Urinary bladder (tissue), 4 donors: ENCODE results near the gene TBL1XR1. TPM values are rescaled to one million over a fixed set of nuclear protein-coding genes. Genes with fewer than 3 reads are reported as not detected.
"Not testable (repeated sequence)": the region's sequence is repeated elsewhere in the genome, so short reads cannot be mapped to it uniquely, and the experiment has no call there.

Source experiments
- DNase-seq: peaks from one replicate; pipeline ENCODE4 v3.0.0-alpha.2; 2015; ENCODE audit errors: extremely low spot score
- H3K27ac ChIP-seq: one replicate; pipeline ENCODE4 v1.5.1; 2013; ENCODE audit warnings: low read depth, mild to moderate bottlenecking, moderate library complexity
- H3K36me3 ChIP-seq: one replicate; pipeline ENCODE4 v1.6.1; 2013; ENCODE audit warnings: mild to moderate bottlenecking, moderate library complexity; ENCODE audit not compliant: insufficient read depth
- H3K4me1 ChIP-seq: one replicate; pipeline ENCODE4 v1.6.1; 2013; ENCODE audit warnings: mild to moderate bottlenecking, moderate library complexity; ENCODE audit not compliant: insufficient read depth
- H3K4me3 ChIP-seq: one replicate; pipeline ENCODE4 v1.5.1; 2013; ENCODE audit warnings: low read depth, low read length
- WGBS: extraction: QIAGEN DNeasy Blood & Tissue Kit; methylation state at CpG from one replicate; pipeline ENCODE4 v1.1.7; 2013; 5-methylcytosine and 5-hydroxymethylcytosine counted together
- polyA plus RNA-seq: library from polyadenylated mRNA; stranded (reverse); fragments of 200-250 nt; gene quantifications from one replicate; pipeline ENCODE4 v1.2.3, GENCODE V29; 2013
- total RNA-seq: library from RNA; depleted of rRNA; stranded (reverse); fragments of >200 nt; gene quantifications from one replicate; pipeline ENCODE4 v1.2.3, GENCODE V29; 2014
- donor health status: healthy with polysubstance abuse.
- donor health status: healthy.

TBL1XR1 gene
- total and polyA plus RNA-seq, 2 donors = 21.7 to 252 TPM

GRCh38 chr3:177220136-177220974 lies 23.1 kb upstream of the TBL1XR1 start:
- no peak for DNase-seq
- no peak overlapping the region for H3K4me3 ChIP-seq
- H3K36me3 ChIP-seq = no peaks in the 10 kb centered on the region
- no peak overlapping the region for H3K27ac ChIP-seq
- no peaks in the 10 kb centered on the region for H3K4me1 ChIP-seq
- WGBS = 80% methylated on average over 9 of the region's 9 CpGs

DNA sequence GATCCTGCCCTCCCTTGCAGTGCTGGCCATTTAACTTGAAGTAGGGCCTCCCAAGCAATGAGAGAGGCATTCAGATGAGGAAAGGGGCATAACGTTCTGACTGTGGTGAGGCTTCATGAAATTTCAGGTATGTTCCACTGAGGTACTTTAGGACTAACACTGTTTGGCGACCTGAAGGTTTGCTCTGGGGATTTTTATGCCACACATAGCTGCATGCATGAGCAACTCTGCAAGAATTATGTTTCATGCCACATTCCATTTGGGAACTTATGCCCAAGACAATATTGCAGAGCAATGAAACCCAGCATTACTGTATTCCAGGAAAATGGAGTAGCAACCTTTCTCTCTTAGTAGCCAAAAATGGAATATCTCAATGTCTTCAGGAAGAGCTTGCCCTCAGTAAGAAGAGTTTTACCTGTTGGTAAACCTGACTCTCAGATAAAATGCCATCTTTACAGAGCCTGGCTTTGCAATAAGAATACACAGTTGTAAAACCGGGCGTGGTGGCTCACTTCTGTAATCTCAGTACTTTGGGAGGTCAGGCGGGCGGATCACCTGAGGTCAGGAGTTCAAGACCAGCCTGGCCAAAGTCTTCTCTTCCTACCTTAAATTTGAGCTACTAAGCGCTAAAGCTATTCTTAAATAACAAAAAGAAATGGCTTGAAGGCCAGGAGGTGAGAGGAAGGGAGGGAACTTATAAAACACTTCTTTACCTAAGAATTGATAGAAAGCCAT lies 16.7 kb upstream of the TBL1XR1 start:
- no peak overlapping the region for H3K4me3 ChIP-seq
- H3K27ac ChIP-seq = no peak overlapping the region
- no peak for DNase-seq
- H3K4me1 ChIP-seq = no peaks in the 10 kb centered on the region
- 89% methylated on average over 7 of the region's 7 CpGs for WGBS
- H3K36me3 ChIP-seq = no peaks in the 10 kb centered on the region

DNA sequence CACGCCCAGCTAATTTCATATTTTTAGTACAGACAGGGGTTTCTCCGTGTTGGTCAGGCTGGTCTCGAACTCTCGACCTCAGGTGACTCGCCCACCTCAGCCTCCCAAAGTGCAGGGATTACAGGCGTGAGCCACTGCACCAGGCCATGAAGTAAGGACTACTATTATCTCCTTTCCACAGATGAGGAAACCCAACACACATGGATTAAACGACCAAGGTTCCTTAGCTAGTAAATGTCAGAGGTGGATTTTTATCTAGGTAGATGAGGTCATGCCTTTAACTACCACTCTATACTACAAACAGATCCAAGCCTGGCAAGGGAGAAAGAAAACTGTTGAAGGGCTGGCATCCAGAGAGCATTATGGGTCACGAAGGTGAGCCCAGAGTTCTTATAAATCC lies 15.5 kb upstream of the TBL1XR1 start:
- Histone ChIP-seq H3K36me3 (no peaks in the 10 kb centered on the region), H3K4me3 (no peak overlapping the region), H3K4me1 (no peaks in the 10 kb centered on the region), H3K27ac (no peak overlapping the region)
- no peak for DNase-seq
- 92% methylated on average over 8 of the region's 8 CpGs for WGBS

GRCh38 chr3:177212278-177212610 lies 15.0 kb upstream of the TBL1XR1 start:
- H3K4me1 ChIP-seq = no peaks in the 10 kb centered on the region
- no peak for DNase-seq

DNA sequence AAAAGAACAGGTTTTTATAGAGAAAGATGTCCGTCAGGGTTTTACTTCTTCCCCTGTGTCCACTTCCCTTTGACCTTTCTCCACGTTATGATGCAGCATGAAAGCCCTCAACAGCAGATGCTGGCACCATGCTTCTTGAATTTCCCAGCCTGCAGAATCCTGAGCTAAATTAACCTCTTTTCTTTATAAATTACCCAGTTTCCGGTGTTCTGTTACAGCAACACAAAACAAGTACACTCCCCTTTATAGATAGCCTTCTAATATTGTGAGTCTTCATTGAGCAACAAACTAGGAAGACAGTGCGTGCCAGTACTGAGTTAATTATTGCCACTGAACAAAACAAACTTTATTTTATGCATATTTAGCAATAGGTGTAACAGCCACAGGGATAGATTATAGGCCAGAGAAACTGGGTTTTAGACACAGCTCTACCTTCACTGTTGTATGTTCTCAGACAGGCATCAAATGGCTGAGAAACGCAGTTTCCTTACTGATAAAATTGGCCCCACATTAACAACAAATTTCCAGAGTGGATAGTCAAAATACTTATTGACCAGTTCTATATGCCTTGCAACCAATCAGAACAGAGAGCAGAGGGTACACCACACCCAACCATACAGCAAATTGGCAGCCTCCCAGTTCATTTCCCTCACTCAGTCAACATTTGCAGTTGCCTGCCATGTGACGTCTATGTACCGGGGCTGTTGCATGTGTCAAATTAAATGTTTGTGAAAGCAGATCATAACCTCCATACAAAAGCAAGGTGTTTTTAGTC lies 14.4 kb upstream of the TBL1XR1 start:
- Histone ChIP-seq H3K27ac (no peak overlapping the region), H3K4me1 (no peaks in the 10 kb centered on the region), H3K4me3 (no peak overlapping the region), H3K36me3 (no peaks in the 10 kb centered on the region)
- no peak for DNase-seq
- 90% methylated on average over 7 of the region's 7 CpGs for WGBS

More at GRCh38 chr3:177212278-177212610, 15.0 kb upstream of the TBL1XR1 start:
- Histone ChIP-seq H3K4me3 (no peak overlapping the region), H3K36me3 (no peaks in the 10 kb centered on the region), H3K27ac (no peak overlapping the region)

- no peak overlapping the region for H3K4me3 ChIP-seq
- WGBS = 90% methylated on average over 11 of the region's 11 CpGs
- DNase-seq = no peak
- H3K36me3 ChIP-seq = no peaks in the 10 kb centered on the region
- H3K4me1 ChIP-seq = no peaks in the 10 kb centered on the region
- H3K27ac ChIP-seq = no peak overlapping the region
Observed at GRCh38 chr3:177210744-177211502, 13.6 kb upstream of the TBL1XR1 start.

GRCh38 chr3:177209509-177209908 lies 12.2 kb upstream of the TBL1XR1 start:
- Histone ChIP-seq H3K27ac (no peak overlapping the region), H3K4me3 (no peak overlapping the region), H3K4me1 (no peaks in the 10 kb centered on the region), H3K36me3 (no peaks in the 10 kb centered on the region)
- 96% methylated on average over 5 of the region's 5 CpGs for WGBS
- DNase-seq = no peak

DNA sequence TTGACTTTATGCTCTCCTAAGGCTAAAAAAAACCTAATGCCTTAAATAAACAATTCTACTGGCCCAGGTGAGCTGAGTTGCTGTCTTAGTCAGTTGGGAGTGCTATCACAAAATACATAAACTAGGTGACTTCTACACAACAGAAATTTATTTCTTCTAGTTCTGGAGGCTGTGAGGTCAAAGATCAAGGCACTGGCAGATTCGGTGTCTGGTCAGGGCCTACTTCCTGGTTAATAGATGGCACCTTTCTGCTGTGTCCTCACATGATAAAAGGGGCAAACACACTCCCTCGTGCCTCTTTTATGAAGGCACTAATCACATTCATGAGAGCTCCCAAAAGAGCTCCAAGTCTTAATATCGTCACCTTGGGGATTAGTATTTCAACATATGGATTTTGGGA lies 11.5 kb upstream of the TBL1XR1 start:
- WGBS = 77% methylated on average over 3 of the region's 3 CpGs
- H3K4me1 ChIP-seq = no peaks in the 10 kb centered on the region
- H3K36me3 ChIP-seq = no peaks in the 10 kb centered on the region
- H3K27ac ChIP-seq = no peak overlapping the region
- no peak overlapping the region for H3K4me3 ChIP-seq
- DNase-seq = no peak

DNA sequence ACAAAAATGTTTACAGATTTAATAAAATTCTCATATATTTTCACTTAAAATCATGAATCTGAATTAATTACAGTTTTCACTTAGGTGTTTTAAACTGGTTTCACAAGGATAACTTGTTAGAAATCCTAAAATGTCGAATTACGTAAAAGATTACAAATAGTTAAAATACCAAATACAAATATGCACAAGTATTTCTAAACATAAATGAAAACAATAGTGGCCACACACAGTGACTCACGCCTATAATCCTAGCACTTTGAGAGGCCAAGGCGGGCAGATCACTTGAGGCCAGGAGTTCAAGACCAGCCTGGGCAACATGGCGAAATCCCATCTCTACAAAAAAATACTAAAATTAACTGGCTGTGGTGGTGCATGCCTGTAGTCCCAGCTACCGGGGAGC lies 10.9 kb upstream of the TBL1XR1 start:
- DNase-seq = no peak
- Histone ChIP-seq H3K27ac (no peak overlapping the region), H3K4me3 (no peak overlapping the region), H3K4me1 (no peaks in the 10 kb centered on the region), H3K36me3 (no peaks in the 10 kb centered on the region)
- 92% methylated on average over 6 of the region's 6 CpGs for WGBS

- DNase-seq = no peak
- Histone ChIP-seq H3K36me3 (no peaks in the 10 kb centered on the region), H3K4me1 (no peaks in the 10 kb centered on the region), H3K4me3 (no peak overlapping the region), H3K27ac (no peak overlapping the region)
- WGBS = 89% methylated on average over 4 of the region's 4 CpGs
Observed at GRCh38 chr3:177206936-177207335, 9.7 kb upstream of the TBL1XR1 start.

- H3K27ac ChIP-seq = no peak overlapping the region
- 94% methylated on average over 43 of the region's 43 CpGs for WGBS
Observed at GRCh38 chr3:177203689-177204395, 6.6 kb upstream of the TBL1XR1 start.

GRCh38 chr3:177203016-177203415 lies 5.7 kb upstream of the TBL1XR1 start:
- H3K27ac ChIP-seq, H3K36me3 ChIP-seq, H3K4me3 ChIP-seq, DNase-seq, H3K4me1 ChIP-seq: not testable (repeated sequence)
- 95% methylated on average over 4 of the region's 4 CpGs for WGBS

More at GRCh38 chr3:177203689-177204395, 6.6 kb upstream of the TBL1XR1 start:
- H3K4me1 ChIP-seq = no peaks in the 10 kb centered on the region
- H3K4me3 ChIP-seq = no peak overlapping the region
- H3K36me3 ChIP-seq = no peaks in the 10 kb centered on the region
- DNase-seq = no peak
